ENCODE data around the gene ATP2B3.

The ATP2B3 gene

GRCh38 chrX:153590961-153591956 is 73.8 kb downstream of the ATP2B3 start:
- TF ChIP-seq REST (IDR thresholded peaks at IDR 0.05; ENCODE audit: low read depth) (no peak), CREB1 (IDR thresholded peaks at IDR 0.05; ENCODE audit: low read depth) (no peak), TEAD4 (IDR thresholded peaks at IDR 0.05) (no peak), EP300 (IDR thresholded peaks at IDR 0.05; ENCODE audit: borderline replicate concordance) (no peak)

GRCh38 chrX:153592091-153592833 is 74.8 kb downstream of the ATP2B3 start:
- TF ChIP-seq CREB1 (IDR thresholded peaks at IDR 0.05; ENCODE audit: low read depth) (no peak), CEBPB (IDR thresholded peaks at IDR 0.05) (no peak), TAF1 (IDR thresholded peaks at IDR 0.05; ENCODE audit: low read depth) (no peak), USF1 (IDR thresholded peaks at IDR 0.05) (no peak), YY1 (IDR thresholded peaks at IDR 0.05; ENCODE audit: low read depth) (no peak), RAD21 (IDR thresholded peaks at IDR 0.05; ENCODE audit: low read depth) (no peak), EP300 (IDR thresholded peaks at IDR 0.05; ENCODE audit: borderline replicate concordance) (no peak), EGR1 (IDR thresholded peaks at IDR 0.05) (no peak), TCF12 (IDR thresholded peaks at IDR 0.05; ENCODE audit: low read depth) (no peak), ZBTB7A (IDR thresholded peaks at IDR 0.05; ENCODE audit: low read depth) (no peak), REST (IDR thresholded peaks at IDR 0.05; ENCODE audit: low read depth) (no peak), FOXM1 (IDR thresholded peaks at IDR 0.05; ENCODE audit: borderline replicate concordance, low read depth) (no peak), MAX (IDR thresholded peaks at IDR 0.05) (no peak), NFIC (IDR thresholded peaks at IDR 0.05) (no peak), TEAD4 (IDR thresholded peaks at IDR 0.05) (no peak)

- no peak for TF ChIP-seq TEAD4 (IDR thresholded peaks at IDR 0.05)
- TF ChIP-seq USF1 (IDR thresholded peaks at IDR 0.05) = no peak
- TF ChIP-seq RAD21 (IDR thresholded peaks at IDR 0.05; ENCODE audit: low read depth) = no peak
- TF ChIP-seq CREB1 (IDR thresholded peaks at IDR 0.05; ENCODE audit: low read depth) = no peak
- no peak for TF ChIP-seq CEBPB (IDR thresholded peaks at IDR 0.05)
- no peak for TF ChIP-seq ZBTB7A (IDR thresholded peaks at IDR 0.05; ENCODE audit: low read depth)
- TF ChIP-seq REST (IDR thresholded peaks at IDR 0.05; ENCODE audit: low read depth) = no peak
- TF ChIP-seq MAX (IDR thresholded peaks at IDR 0.05) = no peak
- no peak for TF ChIP-seq TCF12 (IDR thresholded peaks at IDR 0.05; ENCODE audit: low read depth)
- no peak for TF ChIP-seq TAF1 (IDR thresholded peaks at IDR 0.05; ENCODE audit: low read depth)
- TF ChIP-seq NFIC (IDR thresholded peaks at IDR 0.05) = no peak
- TF ChIP-seq YY1 (IDR thresholded peaks at IDR 0.05; ENCODE audit: low read depth) = no peak
- TF ChIP-seq EP300 (IDR thresholded peaks at IDR 0.05; ENCODE audit: borderline replicate concordance) = no peak
- no peak for TF ChIP-seq FOXM1 (IDR thresholded peaks at IDR 0.05; ENCODE audit: borderline replicate concordance, low read depth)
- no peak for TF ChIP-seq EGR1 (IDR thresholded peaks at IDR 0.05)
Observed at GRCh38 chrX:153592966-153593688, 75.7 kb downstream of the ATP2B3 start.

Data from Ishikawa (cell line).